ENCODE data around the gene USF3.

GRCh38 chr3:113690482-113690881 is 6.0 kb downstream of the USF3 start:
- no peak for TF ChIP-seq CTCF (IDR thresholded peaks at IDR 0.05; ENCODE audit: insufficient read depth, low read length, poor library complexity, severe bottlenecking)
- no peak for TF ChIP-seq EZH2phosphoT487 (conservative IDR thresholded peaks at IDR 0.05; ENCODE audit: low read length)

Measured in SU-DHL-6 (cell line).